GM23248 (cell line): ENCODE results near the gene CHD9.

Source experiments
- EZH2 ChIP-seq: fragments of 200-600 bp; sonication (generic); IDR thresholded peaks from 2 replicates; pipeline ENCODE4 v1.6.1; 2018; ENCODE audit warnings: antibody characterized with exemption, mild to moderate bottlenecking; ENCODE audit not compliant: insufficient read depth, poor library complexity, severe bottlenecking
- EZH2phosphoT487 ChIP-seq: fragments of 200-600 bp; sonication (generic); IDR thresholded peaks from 2 replicates; pipeline ENCODE4 v1.6.1; 2018; ENCODE audit warnings: antibody characterized with exemption, moderate library complexity, mild to moderate bottlenecking, low read depth; ENCODE audit not compliant: insufficient read depth

- no peak for TF ChIP-seq EZH2
- no peak for TF ChIP-seq EZH2phosphoT487
These were observed 23.4 kb upstream of the CHD9 start for GRCh38 chr16:53031323-53031942.
